ENCODE measurements around the gene ZNF784.

DNA sequence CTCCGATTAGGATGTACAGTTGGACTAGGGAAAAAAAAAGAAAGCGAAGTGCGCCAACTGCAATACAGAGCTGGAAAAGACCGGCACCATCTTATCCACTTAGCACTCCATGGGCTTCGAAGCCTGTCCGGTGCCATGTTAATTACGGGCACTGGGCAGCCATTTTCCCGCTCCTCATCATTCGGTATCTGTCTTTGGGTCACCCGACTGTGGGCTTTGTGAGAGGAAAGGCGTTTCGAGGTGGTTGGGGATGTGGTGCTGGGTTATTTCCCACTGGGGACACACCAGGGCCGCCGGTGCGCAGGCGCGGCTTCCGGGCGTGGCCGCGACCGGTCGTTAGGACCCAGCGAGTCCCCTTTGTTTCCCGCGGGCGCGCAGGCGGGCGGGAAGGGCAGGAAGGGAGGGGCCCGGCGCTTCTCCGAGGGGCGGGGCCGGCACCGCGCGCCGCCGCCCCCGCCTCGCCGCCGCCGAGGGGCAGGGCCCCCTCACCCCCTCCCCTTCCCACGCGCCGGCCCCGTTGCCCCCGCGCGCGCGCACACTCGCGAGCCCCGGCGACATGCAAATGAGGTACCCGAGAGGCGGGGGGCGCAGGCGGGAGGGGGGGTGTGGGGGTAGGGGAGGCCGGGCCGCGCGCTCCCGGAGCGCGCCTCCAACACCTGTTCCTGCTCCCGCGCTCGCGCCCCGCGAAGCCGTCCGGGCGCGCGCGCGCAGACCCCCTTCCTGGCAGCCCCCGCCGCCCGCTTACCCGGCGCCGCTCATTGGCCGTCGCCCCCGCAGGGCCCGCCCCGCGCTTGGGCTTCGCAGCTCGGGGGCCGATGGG lies 24.3 kb downstream of the ZNF784 start, which contains the start of gene ZNF524:
- no peak for TF ChIP-seq EZH2 (IDR thresholded peaks at IDR 0.05; ENCODE audit: insufficient read depth, poor library complexity, severe bottlenecking)
- no peak for TF ChIP-seq EZH2phosphoT487 (IDR thresholded peaks at IDR 0.05; ENCODE audit: insufficient read depth, low read depth)
